Ovary (tissue), 9 donors: ENCODE results near the gene MAD1L1. TPM values are rescaled to one million over a fixed set of nuclear protein-coding genes. Genes with fewer than 3 reads are reported as not detected.

ENCODE experiments used
- DNase-seq, 5 donors: peaks; one replicate each; pipeline ENCODE4 v3.0.0-alpha.2; 2019 to 2020
- H3K27ac ChIP-seq, 2 donors: fragments of 200-600 bp; one replicate each; pipeline versions ENCODE4 v1.5.1 to v1.8.0; 2019 to 2022
- H3K27me3 ChIP-seq: fragments of 200-600 bp; one replicate; pipeline ENCODE4 v1.8.0; 2022
- H3K36me3 ChIP-seq: fragments of 200-600 bp; sonication (generic); one replicate; pipeline ENCODE4 v1.5.1; 2019
- H3K4me1 ChIP-seq: one replicate; pipeline ENCODE4 v1.8.1; 2013; ENCODE audit warnings: mild to moderate bottlenecking, moderate library complexity; ENCODE audit not compliant: insufficient read depth
- H3K4me3 ChIP-seq: fragments of 200-600 bp; sonication (generic); one replicate; pipeline ENCODE4 v1.5.1; 2017
- H3K9me3 ChIP-seq, 2 donors: fragments of 200-600 bp in 1 of 2; sonication (generic) in 1 of 2; one replicate each; pipeline versions ENCODE4 v1.5.1 to v1.8.1; 2013 to 2019; ENCODE audit warnings: mild to moderate bottlenecking in 1 of 2, moderate library complexity in 1 of 2
- CTCF ChIP-seq, 3 donors: fragments of 450-650 bp in 2 of 3; fragments of 200-600 bp in 1 of 3; IDR thresholded peaks; one replicate each; pipeline versions ENCODE4 v1.5.1 to v1.8.0; 2016 to 2022; ENCODE audit warnings: antibody characterized with exemption in 3 of 3, mild to moderate bottlenecking in 1 of 3
- EP300 ChIP-seq: sonication (generic); formaldehyde crosslinking; IDR thresholded peaks from one replicate; pipeline ENCODE4 v1.6.1; 2017; ENCODE audit warnings: antibody characterized with exemption
- POLR2A ChIP-seq: fragments of 450-650 bp; IDR thresholded peaks from one replicate; pipeline ENCODE4 v1.6.1; 2017; ENCODE audit warnings: antibody characterized with exemption, mild to moderate bottlenecking, moderate library complexity
- WGBS, 3 donors: extraction: QIAGEN DNeasy Blood & Tissue Kit in 1 of 3; methylation state at CpG; one replicate each; pipeline versions ENCODE4 v1.1.5 to v1.1.7; 2013 to 2017; 5-methylcytosine and 5-hydroxymethylcytosine counted together
- intact Hi-C, 4 donors: fragments of 100-400 bp; cut with DNase I; formaldehyde crosslinking; loops; one replicate each; pipeline versions ENCODE4 v1.11.0 to v1.15.1; 2022 to 2023
- polyA plus RNA-seq, 2 donors: library from polyadenylated mRNA; stranded (reverse); fragments of 200-250 nt in 1 of 2; fragments of 350-450 nt in 1 of 2; fragmentation: Illumina TruSeq in 1 of 2; extraction: RNeasy Lipid Tissue Mini Kit (QIAGEN cat#74804) in 1 of 2; gene quantifications; one replicate each; pipeline ENCODE4 v1.2.3, GENCODE V29; 2013 to 2014
- total RNA-seq, 7 donors: library from RNA; depleted of rRNA in 2 of 7; stranded (reverse); fragments of >200 nt in 2 of 7; fragmentation: NEBNext Ultra II Directional in 3 of 7; extraction: Animal tissue kit (Norgen Biotek cat#: 25700) in 3 of 7; gene quantifications; one replicate each; pipeline versions ENCODE4 v1.1.0 to v1.2.4, GENCODE V29; 2016 to 2023
- donor health status: DM: no; HTN: no; CAD: no; lungs with moderate emphysema.
- donor health status: DM: no; HTN: no; CAD: no.
- donor health status: Bipolar disorder and iron deficiency.
- donor health status: DM: yes; HTN: yes; CAD: no.
- donor health status: DM: no; HTN: no; CAD: no.
- donor health status: DM: yes; HTN: yes; CAD: no.

Gene MAD1L1
- total and polyA plus RNA-seq, 9 donors: 5.9 to 36.6 (median 22.8) TPM

- H3K4me1 ChIP-seq: no peaks in the 10 kb centered on the region
- intact Hi-C loops: no loop called here
- no peak for DNase-seq
- no peak overlapping the region for H3K27ac ChIP-seq
- 90 to 92% (median 91%) methylated on average over 25 of the region's 25 CpGs for WGBS, 3 donors
- no peaks in the 10 kb centered on the region for H3K27me3 ChIP-seq
- no peak for TF ChIP-seq POLR2A
- no peak for TF ChIP-seq CTCF (IDR thresholded peaks at IDR 0.05)
- TF ChIP-seq EP300: no peak
- H3K9me3 ChIP-seq: no peaks in the 10 kb centered on the region
- H3K4me3 ChIP-seq: no peak overlapping the region
- no peaks in the 10 kb centered on the region for H3K36me3 ChIP-seq
These were observed 268.4 kb downstream of the MAD1L1 start for GRCh38 chr7:1964211-1964912.

GRCh38 chr7:1963575-1963974 is 269.2 kb downstream of the MAD1L1 start:
- Histone ChIP-seq H3K36me3 (no peaks in the 10 kb centered on the region), H3K4me1 (no peaks in the 10 kb centered on the region), H3K4me3 (no peak overlapping the region), H3K9me3 (no peaks in the 10 kb centered on the region), H3K27ac (no peak overlapping the region), H3K27me3 (no peaks in the 10 kb centered on the region)
- TF ChIP-seq POLR2A (no peak), CTCF (IDR thresholded peaks at IDR 0.05) (no peak), EP300 (no peak)
- WGBS, 3 donors: 83 to 93% (median 86%) methylated on average over 13 to 15 of the region's 15 CpGs
- intact Hi-C loops: no loop called here
- no peak for DNase-seq

- Histone ChIP-seq H3K9me3 (no peaks in the 10 kb centered on the region), H3K27ac (no peak overlapping the region), H3K4me1 (no peaks in the 10 kb centered on the region), H3K36me3 (no peaks in the 10 kb centered on the region), H3K4me3 (no peak overlapping the region), H3K27me3 (no peaks in the 10 kb centered on the region)
- intact Hi-C loops: no loop called here
- WGBS, 3 donors: 83 to 91% (median 89%) methylated on average over 15 of the region's 15 CpGs
- TF ChIP-seq EP300 (no peak), POLR2A (no peak), CTCF (IDR thresholded peaks at IDR 0.05) (no peak)
- DNase-seq: no peak
These were observed 271.0 kb downstream of the MAD1L1 start for GRCh38 chr7:1961701-1962276.

- Histone ChIP-seq H3K27me3 (no peaks in the 10 kb centered on the region), H3K27ac (no peak overlapping the region), H3K4me3 (no peak overlapping the region), H3K36me3 (no peaks in the 10 kb centered on the region), H3K9me3 (no peaks in the 10 kb centered on the region), H3K4me1 (no peaks in the 10 kb centered on the region)
- intact Hi-C loops: no loop called here
- TF ChIP-seq CTCF (IDR thresholded peaks at IDR 0.05) (no peak), POLR2A (no peak), EP300 (no peak)
- no peak for DNase-seq
- WGBS, 3 donors: 96% methylated on average over 13 of the region's 13 CpGs
These were observed 273.4 kb downstream of the MAD1L1 start for GRCh38 chr7:1959305-1959704.
